ENCODE measurements around the gene LBR.

Gene LBR

GRCh38 chr1:225464851-225465792 is 37.3 kb upstream of the LBR start:
- DNase-seq (ENCODE audit: low spot score): no peak

GRCh38 chr1:225462714-225463574 is 35.1 kb upstream of the LBR start:
- no peak for DNase-seq (ENCODE audit: low spot score)

GRCh38 chr1:225462429-225462713 is 34.5 kb upstream of the LBR start:
- no peak for DNase-seq (ENCODE audit: low spot score)

- no peak for DNase-seq (ENCODE audit: low spot score)
Measured at GRCh38 chr1:225461533-225462428, 33.9 kb upstream of the LBR start.

- DNase-seq (ENCODE audit: low spot score): no peak
Measured at GRCh38 chr1:225460737-225461532, 33.1 kb upstream of the LBR start.

GRCh38 chr1:225460021-225460736 is 32.3 kb upstream of the LBR start:
- DNase-seq (ENCODE audit: low spot score): no peak

GRCh38 chr1:225458222-225458631 is 30.4 kb upstream of the LBR start:
- no peak for DNase-seq (ENCODE audit: low spot score)

- DNase-seq (ENCODE audit: low spot score): no peak
Measured at GRCh38 chr1:225454733-225455132, 26.9 kb upstream of the LBR start.

- DNase-seq (ENCODE audit: low spot score): no peak
Measured at GRCh38 chr1:225453797-225454648, 26.2 kb upstream of the LBR start.

- DNase-seq (ENCODE audit: low spot score): no peak
Measured at GRCh38 chr1:225451840-225452515, 24.1 kb upstream of the LBR start.

- DNase-seq (ENCODE audit: low spot score): no peak
Measured at GRCh38 chr1:225451340-225451739, 23.5 kb upstream of the LBR start.

GRCh38 chr1:225450491-225451191 is 22.8 kb upstream of the LBR start:
- DNase-seq (ENCODE audit: low spot score): no peak

GRCh38 chr1:225449774-225450173 is 21.9 kb upstream of the LBR start:
- no peak for DNase-seq (ENCODE audit: low spot score)

GRCh38 chr1:225449261-225449660 is 21.4 kb upstream of the LBR start:
- DNase-seq (ENCODE audit: low spot score): no peak

GRCh38 chr1:225448146-225448805 is 20.4 kb upstream of the LBR start:
- no peak for DNase-seq (ENCODE audit: low spot score)

GRCh38 chr1:225447650-225448089 is 19.8 kb upstream of the LBR start:
- DNase-seq (ENCODE audit: low spot score): no peak

GRCh38 chr1:225446981-225447615 is 19.3 kb upstream of the LBR start:
- DNase-seq (ENCODE audit: low spot score): no peak

Data from SK-N-DZ (cell line).